ENCODE measurements around the gene ADGRL3. TPM values are rescaled to one million over a fixed set of nuclear protein-coding genes. Genes with fewer than 3 reads are reported as not detected.
"Not testable (repeated sequence)": the region's sequence is repeated elsewhere in the genome, so short reads cannot be mapped to it uniquely, and the experiment has no call there.

ADGRL3 gene
- total RNA-seq, 1 donor from 2014 or later, result 0.12 TPM

DNA sequence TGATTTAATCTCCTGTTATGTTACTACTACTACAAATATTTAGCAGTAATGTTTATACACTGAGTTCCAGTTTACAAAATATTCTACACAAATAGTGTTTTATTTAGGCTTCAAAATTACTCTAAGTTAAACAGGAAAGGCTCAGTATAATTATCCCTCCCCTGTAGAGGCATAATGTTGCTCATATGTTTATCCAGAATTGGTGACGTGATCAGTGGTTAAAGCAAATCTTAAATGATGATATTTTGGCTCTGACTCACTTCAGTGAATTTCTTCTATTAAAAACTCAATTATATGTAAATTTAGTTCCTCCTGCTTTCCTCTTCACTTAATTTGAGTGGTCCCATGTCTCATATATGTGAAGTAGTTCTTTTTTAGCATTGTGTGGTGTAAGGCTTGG is 438.5 kb downstream of the ADGRL3 start:
- no peak for DNase-seq (ENCODE audit: low read depth)
- H3K4me3 ChIP-seq (ENCODE audit: low read depth, low read length), result no peak overlapping the region
- TF ChIP-seq, protein P1, sequence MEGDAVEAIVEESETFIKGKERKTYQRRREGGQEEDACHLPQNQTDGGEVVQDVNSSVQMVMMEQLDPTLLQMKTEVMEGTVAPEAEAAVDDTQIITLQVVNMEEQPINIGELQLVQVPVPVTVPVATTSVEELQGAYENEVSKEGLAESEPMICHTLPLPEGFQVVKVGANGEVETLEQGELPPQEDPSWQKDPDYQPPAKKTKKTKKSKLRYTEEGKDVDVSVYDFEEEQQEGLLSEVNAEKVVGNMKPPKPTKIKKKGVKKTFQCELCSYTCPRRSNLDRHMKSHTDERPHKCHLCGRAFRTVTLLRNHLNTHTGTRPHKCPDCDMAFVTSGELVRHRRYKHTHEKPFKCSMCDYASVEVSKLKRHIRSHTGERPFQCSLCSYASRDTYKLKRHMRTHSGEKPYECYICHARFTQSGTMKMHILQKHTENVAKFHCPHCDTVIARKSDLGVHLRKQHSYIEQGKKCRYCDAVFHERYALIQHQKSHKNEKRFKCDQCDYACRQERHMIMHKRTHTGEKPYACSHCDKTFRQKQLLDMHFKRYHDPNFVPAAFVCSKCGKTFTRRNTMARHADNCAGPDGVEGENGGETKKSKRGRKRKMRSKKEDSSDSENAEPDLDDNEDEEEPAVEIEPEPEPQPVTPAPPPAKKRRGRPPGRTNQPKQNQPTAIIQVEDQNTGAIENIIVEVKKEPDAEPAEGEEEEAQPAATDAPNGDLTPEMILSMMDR (conservative IDR thresholded peaks at IDR 0.05; ENCODE audit: low read depth, low read length), result no peak

DNA sequence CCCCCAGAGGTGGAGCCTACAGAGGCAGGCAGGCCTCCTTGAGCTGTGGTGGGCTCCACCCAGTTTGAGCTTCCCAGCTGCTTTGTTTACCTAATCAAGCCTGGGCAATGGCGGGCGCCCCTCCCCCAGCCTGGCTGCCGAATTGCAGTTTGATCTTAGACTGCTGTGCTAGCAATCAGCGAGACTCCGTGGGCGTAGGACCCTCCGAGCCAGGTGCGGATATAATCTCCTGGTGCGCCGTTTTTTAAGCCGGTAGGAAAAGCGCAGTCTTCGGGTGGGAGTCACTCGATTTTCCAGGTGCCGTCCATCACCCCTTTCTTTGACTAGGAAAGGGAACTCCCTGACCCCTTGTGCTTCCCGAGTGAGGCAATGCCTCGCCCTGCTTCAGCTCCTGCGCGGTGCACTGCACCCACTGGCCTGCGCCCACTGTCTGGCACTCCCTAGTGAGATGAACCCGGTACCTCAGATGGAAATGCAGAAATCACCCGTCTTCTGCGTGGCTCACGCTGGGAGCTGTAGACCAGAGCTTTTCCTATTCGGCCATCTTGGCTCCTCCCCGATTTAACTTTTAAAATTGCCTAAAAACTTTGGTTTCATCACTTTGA is 446.7 kb downstream of the ADGRL3 start:
- not testable (repeated sequence) for H3K4me3 ChIP-seq (ENCODE audit: low read depth, low read length); DNase-seq (ENCODE audit: low read depth)

DNA sequence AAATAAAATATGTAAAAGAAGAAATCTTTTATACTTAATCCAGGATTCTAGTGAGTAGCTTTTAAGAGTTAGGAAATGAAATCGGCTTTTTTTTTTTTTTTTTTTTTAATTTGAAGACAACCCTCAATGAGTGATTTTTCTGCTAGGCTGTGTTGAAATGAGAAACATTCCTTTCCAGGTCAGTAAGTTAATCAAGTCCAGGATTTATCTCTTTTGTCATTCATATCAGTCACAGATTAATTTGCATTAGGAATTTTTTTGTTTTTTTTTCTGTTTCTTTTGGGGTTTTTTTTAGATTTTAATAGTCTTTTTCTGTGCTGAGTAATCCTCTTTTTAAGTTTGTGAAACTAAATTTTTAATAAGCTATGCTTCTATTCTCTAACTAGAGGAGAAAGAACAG is 448.1 kb downstream of the ADGRL3 start:
- no peak for DNase-seq (ENCODE audit: low read depth)
- no peak overlapping the region for H3K4me3 ChIP-seq (ENCODE audit: low read depth, low read length)
- TF ChIP-seq, protein P1 (conservative IDR thresholded peaks at IDR 0.05; ENCODE audit: low read depth, low read length), result no peak

DNA sequence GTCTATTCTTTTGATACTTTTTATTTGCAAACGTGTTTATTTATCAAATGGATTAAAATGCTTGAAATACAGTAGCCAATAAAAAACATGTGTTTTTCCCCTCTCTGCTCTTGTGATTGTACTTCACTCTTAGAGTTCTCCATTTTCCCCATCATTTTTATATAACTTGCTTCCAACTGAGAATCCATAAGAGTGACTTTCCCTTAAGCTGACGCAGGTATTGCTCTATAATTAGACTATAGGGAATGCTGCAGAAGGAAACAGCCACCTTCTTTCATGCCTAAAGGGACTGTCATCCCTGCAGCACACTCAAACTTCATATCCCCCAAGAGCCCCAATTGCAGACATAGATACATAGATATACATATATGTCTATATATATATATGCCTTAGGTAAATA is 456.9 kb downstream of the ADGRL3 start:
- no peak for DNase-seq (ENCODE audit: low read depth)
- H3K4me3 ChIP-seq (ENCODE audit: low read depth, low read length), result no peak overlapping the region
- TF ChIP-seq, protein P1 (conservative IDR thresholded peaks at IDR 0.05; ENCODE audit: low read depth, low read length), result no peak

DNA sequence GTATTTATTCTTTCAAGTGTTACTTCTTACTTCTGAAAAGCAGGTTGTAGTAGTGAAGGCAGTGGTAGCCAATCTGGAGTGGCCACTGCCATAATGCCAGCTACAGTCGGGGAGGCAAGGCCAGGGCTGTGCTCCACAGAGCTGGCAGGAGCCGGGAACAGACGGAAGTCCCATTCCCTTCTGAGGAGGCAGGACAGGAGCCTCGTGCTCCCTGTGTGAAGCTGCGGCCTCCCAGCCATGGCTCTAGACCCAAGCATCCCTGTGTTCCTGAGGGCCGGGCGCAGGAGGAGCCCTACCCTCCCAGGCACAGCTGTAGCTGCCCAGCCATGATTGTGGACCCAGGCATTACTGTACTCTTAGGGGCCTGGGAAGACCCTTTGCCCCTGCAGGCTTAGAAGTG is 461.8 kb downstream of the ADGRL3 start:
- TF ChIP-seq, protein P1 (conservative IDR thresholded peaks at IDR 0.05; ENCODE audit: low read depth, low read length), result no peak
- H3K4me3 ChIP-seq (ENCODE audit: low read depth, low read length), result no peak overlapping the region
- DNase-seq (ENCODE audit: low read depth), result no peak

DNA sequence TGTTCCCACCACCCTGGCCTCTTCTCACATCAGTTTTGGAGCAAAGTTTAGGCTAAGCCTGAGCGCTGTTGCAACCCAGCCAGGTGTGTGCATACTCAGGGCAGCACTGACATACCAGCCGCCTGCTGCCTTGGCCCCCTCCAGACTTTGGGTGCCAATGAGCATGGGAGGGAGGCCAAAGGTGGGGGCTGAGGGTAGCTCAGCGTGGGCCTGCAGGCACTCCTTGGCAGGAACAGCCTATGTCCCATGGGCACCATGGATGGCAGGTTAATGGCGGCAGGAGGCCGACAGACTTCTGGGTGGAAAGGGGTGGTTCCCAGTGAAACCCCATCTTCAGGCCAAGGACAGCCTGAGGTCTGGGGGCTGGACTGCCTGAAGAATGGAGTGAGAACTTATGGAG is 462.2 kb downstream of the ADGRL3 start:
- no peak for DNase-seq (ENCODE audit: low read depth)
- H3K4me3 ChIP-seq (ENCODE audit: low read depth, low read length), result no peak overlapping the region
- TF ChIP-seq, protein P1 (conservative IDR thresholded peaks at IDR 0.05; ENCODE audit: low read depth, low read length), result no peak

DNA sequence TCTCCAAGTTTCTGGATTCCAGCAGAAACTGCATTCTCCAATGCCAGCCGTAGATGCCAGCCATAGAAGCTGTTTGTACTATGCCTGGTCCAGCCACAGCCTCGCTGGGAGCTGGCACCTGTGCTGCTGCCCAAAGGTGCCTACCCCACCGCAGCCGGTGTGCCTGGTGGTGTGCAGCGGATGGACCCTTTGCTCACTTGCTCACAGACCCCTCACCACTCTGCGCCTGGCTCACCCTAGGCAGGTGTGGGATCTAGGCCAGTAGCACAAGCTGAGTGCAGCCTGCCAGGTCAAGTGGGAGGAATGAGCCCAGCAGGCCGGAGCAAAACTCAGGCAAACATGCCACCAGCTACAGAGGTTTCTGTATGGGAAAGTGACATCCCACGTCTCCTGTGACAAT is 463.2 kb downstream of the ADGRL3 start:
- DNase-seq (ENCODE audit: low read depth), result no peak
- no peak overlapping the region for H3K4me3 ChIP-seq (ENCODE audit: low read depth, low read length)
- TF ChIP-seq, protein P1 (conservative IDR thresholded peaks at IDR 0.05; ENCODE audit: low read depth, low read length), result no peak

All from epithelial cell of proximal tubule (primary cell).